PC-3 (cell line): Measurements from ENCODE around the gene DET1. TPM values are rescaled to one million over a fixed set of nuclear protein-coding genes. Genes with fewer than 3 reads are reported as not detected.

Experiments
- ATAC-seq: fragments of 200-7000 bp; cut with Tn5 transposase; 2 replicates; pipeline ENCODE4 v1.9.1; 2020; ENCODE audit warnings: mild to moderate bottlenecking, moderate library complexity
- BruUV-seq: library from RNA; stranded (reverse); fragments of 400-500 nt; replicated peaks from 2 replicates; lab custom pipeline; 2021; lab: Mats Ljungman, UMichigan
- CTCF ChIA-PET: fragments of 300-600 bp; sonication (Branson Sonifier 250); formaldehyde crosslinking; loops from one replicate; lab custom pipeline; 2022; ENCODE audit warnings: antibody characterized with exemption; lab: Charles Lee
- POLR2A ChIA-PET: fragments of 300-600 bp; sonication (Branson Sonifier 250); formaldehyde crosslinking; loops from one replicate; lab custom pipeline; 2022; ENCODE audit warnings: antibody characterized with exemption; ENCODE audit not compliant: unreplicated experiment; lab: Charles Lee
- DNase-seq: peaks from one replicate; pipeline ENCODE4 v3.0.0-alpha.2; 2015
- H2AFZ ChIP-seq: fragments of 300-600 bp; sonication (generic); 2 replicates; pipeline ENCODE4 v1.6.0; 2016; ENCODE audit warnings: antibody characterized with exemption, low read length
- H3F3A ChIP-seq: fragments of 300-600 bp; sonication (generic); one replicate; pipeline ENCODE4 v1.6.0; 2017; ENCODE audit warnings: antibody characterized with exemption, low read length, control low read depth, mild to moderate bottlenecking; ENCODE audit not compliant: unreplicated experiment
- H3K27ac ChIP-seq: fragments of 300-600 bp; sonication (generic); 2 replicates; pipeline ENCODE4 v1.5.1; 2016; ENCODE audit warnings: mild to moderate bottlenecking, low read length
- H3K27me3 ChIP-seq: fragments of 300-600 bp; sonication (generic); 2 replicates; pipeline ENCODE4 v1.6.1; 2016; ENCODE audit warnings: low read length, mixed read lengths
- H3K36me3 ChIP-seq: fragments of 300-600 bp; sonication (generic); 2 replicates; pipeline ENCODE4 v1.6.1; 2016; ENCODE audit warnings: low read depth, mixed run types, low read length, mixed read lengths
- H3K4me1 ChIP-seq: fragments of 300-600 bp; sonication (generic); 2 replicates; pipeline ENCODE4 v1.5.1; 2016; ENCODE audit warnings: low read length; ENCODE audit not compliant: insufficient read depth
- H3K4me2 ChIP-seq: fragments of 300-600 bp; sonication (generic); 2 replicates; pipeline ENCODE4 v1.6.0; 2016; ENCODE audit warnings: low read length
- H3K4me3 ChIP-seq: fragments of 300-600 bp; sonication (generic); 2 replicates; pipeline ENCODE4 v1.5.1; 2016; ENCODE audit warnings: mild to moderate bottlenecking, low read length, mixed read lengths
- H3K79me2 ChIP-seq: fragments of 300-600 bp; sonication (generic); 2 replicates; pipeline ENCODE4 v1.6.1; 2017; ENCODE audit warnings: low read length, mixed read lengths
- H3K9ac ChIP-seq: fragments of 300-600 bp; sonication (generic); 2 replicates; pipeline ENCODE4 v1.6.0; 2016; ENCODE audit warnings: mild to moderate bottlenecking, low read length
- H3K9me2 ChIP-seq: fragments of 300-600 bp; sonication (generic); replicated peaks from 2 replicates; pipeline ENCODE4 v1.6.1; 2016; ENCODE audit warnings: mixed run types, low read length, mixed read lengths
- H3K9me3 ChIP-seq: fragments of 300-600 bp; sonication (generic); 2 replicates; pipeline ENCODE4 v1.6.1; 2016; ENCODE audit warnings: low read length, mixed read lengths
- H4K20me1 ChIP-seq: fragments of 300-600 bp; sonication (generic); 2 replicates; pipeline ENCODE4 v1.6.1; 2016; ENCODE audit warnings: low read length, mixed read lengths
- CTCF ChIP-seq: fragments of 300-600 bp; sonication (generic); conservative IDR thresholded peaks from 2 replicates; pipeline ENCODE4 v1.5.1; 2017; ENCODE audit warnings: antibody characterized with exemption, low read depth, mild to moderate bottlenecking, low read length
- EZH2 ChIP-seq: fragments of 300-600 bp; sonication (generic); IDR thresholded peaks from one replicate; pipeline ENCODE4 v1.6.1; 2017; ENCODE audit warnings: antibody characterized with exemption, mild to moderate bottlenecking, low read length; ENCODE audit not compliant: unreplicated experiment
- EZH2phosphoT487 ChIP-seq: fragments of 300-600 bp; sonication (generic); IDR thresholded peaks from 2 replicates; pipeline ENCODE4 v1.6.1; 2018; ENCODE audit warnings: mild to moderate bottlenecking, antibody characterized with exemption, low read length, borderline replicate concordance
- intact Hi-C: fragments of 100-400 bp; cut with micrococcal nuclease; formaldehyde crosslinking; loops from 2 replicates; pipeline ENCODE4 v1.9.0; 2023
- total RNA-seq: library from RNA; depleted of rRNA; stranded (reverse); fragments of >200 nt; gene quantifications from 2 replicates; pipeline ENCODE4 v1.2.3, GENCODE V29; 2014

The DET1 gene
- total RNA-seq, 1 experiment from 2014 or later, result 1.6 TPM

DNA sequence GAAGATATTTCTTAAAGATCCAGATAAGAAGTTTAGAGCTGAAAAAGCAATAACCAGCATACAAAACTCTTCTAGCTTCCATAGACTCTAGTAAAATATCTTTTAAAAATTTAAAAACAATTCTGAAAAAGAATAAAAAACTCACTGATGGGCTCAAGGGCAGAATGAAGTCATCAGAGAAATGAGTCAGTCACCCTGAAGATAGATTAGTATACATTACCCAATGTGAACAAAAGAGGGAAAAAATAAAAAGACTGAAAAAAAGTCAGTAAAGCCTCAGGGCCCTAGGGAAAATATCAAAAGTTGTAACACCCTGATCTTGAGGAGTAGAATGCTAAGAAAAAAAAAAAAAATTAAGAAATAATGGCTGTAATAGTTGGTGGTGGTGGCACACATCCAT, 11.4 kb downstream of the DET1 start:
- Histone ChIP-seq H3K9ac (no peak overlapping the region), H2AFZ (no peak overlapping the region), H3F3A (no peaks in the 10 kb centered on the region), H3K9me2 (no peaks in the 10 kb centered on the region), H3K36me3 (no peaks in the 10 kb centered on the region), H3K4me3 (no peak overlapping the region), H3K79me2 (no peaks in the 10 kb centered on the region), H4K20me1 (no peaks in the 10 kb centered on the region), H3K27me3 (no peaks in the 10 kb centered on the region), H3K27ac (no peak overlapping the region), H3K4me1 (no peaks in the 10 kb centered on the region), H3K4me2 (no peak overlapping the region), H3K9me3 (no peaks in the 10 kb centered on the region)
- ATAC-seq (no peak), DNase-seq (no peak)
- no TSS peak for BruUV-seq
- POLR2A ChIA-PET, result no interaction called here
- CTCF ChIA-PET, result no interaction called here
- TF ChIP-seq EZH2phosphoT487 (no peak), CTCF (no peak), EZH2 (no peak)
- intact Hi-C loops, result no loop called here

DNA sequence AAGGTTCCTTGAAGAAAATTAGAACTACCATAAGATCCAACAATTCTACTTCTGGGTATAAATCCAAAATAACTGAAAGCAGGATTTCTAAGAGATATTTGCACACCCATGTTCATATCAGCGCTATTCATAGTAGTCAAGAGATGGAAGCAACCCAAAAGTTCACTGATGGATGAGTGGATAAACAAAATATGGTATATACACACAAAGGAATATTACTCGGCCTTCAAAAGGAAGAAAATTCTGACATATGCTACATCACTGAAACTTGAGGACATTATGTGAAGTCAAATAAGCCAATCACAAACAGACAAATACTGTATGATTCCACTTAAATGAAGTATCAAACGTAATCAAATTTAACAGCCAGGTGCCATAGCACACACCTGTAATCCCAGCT, 13.1 kb downstream of the DET1 start:
- intact Hi-C loops, result no loop called here
- no peaks in the 10 kb centered on the region for H3K36me3 ChIP-seq
- no peak overlapping the region for H3K4me2 ChIP-seq
- no peak overlapping the region for H3K9ac ChIP-seq
- no peaks in the 10 kb centered on the region for H3F3A ChIP-seq
- H4K20me1 ChIP-seq, result no peaks in the 10 kb centered on the region
- H3K9me3 ChIP-seq, result no peaks in the 10 kb centered on the region
- BruUV-seq, result no TSS peak
- H3K79me2 ChIP-seq, result no peaks in the 10 kb centered on the region
- ATAC-seq (no peak), DNase-seq (no peak)
- no peak for TF ChIP-seq CTCF
- no peak for TF ChIP-seq EZH2
- TF ChIP-seq EZH2phosphoT487, result no peak
- H3K27me3 ChIP-seq, result no peaks in the 10 kb centered on the region
- no peak overlapping the region for H3K4me3 ChIP-seq
- H3K9me2 ChIP-seq, result no peaks in the 10 kb centered on the region
- no peak overlapping the region for H3K27ac ChIP-seq
- ChIA-PET POLR2A (no interaction called here), CTCF (no interaction called here)
- no peak overlapping the region for H2AFZ ChIP-seq
- H3K4me1 ChIP-seq, result no peaks in the 10 kb centered on the region

GRCh38 chr15:88529021-88529630, 17.4 kb downstream of the DET1 start:
- ATAC-seq (no peak), DNase-seq (no peak)
- Histone ChIP-seq H3K9me2 (no peaks in the 10 kb centered on the region), H3K27me3 (no peaks in the 10 kb centered on the region), H3K9me3 (no peaks in the 10 kb centered on the region), H2AFZ (no peak overlapping the region), H3K4me3 (no peak overlapping the region), H4K20me1 (no peaks in the 10 kb centered on the region), H3K4me2 (no peak overlapping the region), H3K79me2 (no peaks in the 10 kb centered on the region), H3K27ac (no peak overlapping the region), H3F3A (no peaks in the 10 kb centered on the region), H3K36me3 (no peaks in the 10 kb centered on the region), H3K4me1 (no peaks in the 10 kb centered on the region), H3K9ac (no peak overlapping the region)
- intact Hi-C loops, result no loop called here
- TF ChIP-seq EZH2phosphoT487 (no peak), EZH2 (no peak), CTCF (no peak)
- BruUV-seq, result no TSS peak
- ChIA-PET CTCF (no interaction called here), POLR2A (no interaction called here)
